GM13977 (cell line): ENCODE results near the gene CREB5.

ENCODE experiments used
- DNase-seq: peaks from one replicate; pipeline ENCODE4 v3.0.0; 2012; ENCODE audit warnings: low spot score
- in situ Hi-C: fragments of 300-500 bp; cut with MboI; formaldehyde crosslinking; loops from one replicate; pipeline ENCODE4 v1.12.0; 2022; ENCODE audit warnings: low sequenced_read_pairs, low pct_unique_long_range_greater_than_20kb, mixed read lengths, inconsistent platforms; ENCODE audit not compliant: unreplicated experiment
- TF ChIP-seq, protein P1 (sequence below): IDR thresholded peaks from 2 replicates; pipeline ENCODE4 v1.5.1; 2012; ENCODE audit warnings: mild to moderate bottlenecking, control low read depth; ENCODE audit not compliant: insufficient read depth; ENCODE audit errors: extremely low read depth, missing control alignments

The CREB5 gene

DNA sequence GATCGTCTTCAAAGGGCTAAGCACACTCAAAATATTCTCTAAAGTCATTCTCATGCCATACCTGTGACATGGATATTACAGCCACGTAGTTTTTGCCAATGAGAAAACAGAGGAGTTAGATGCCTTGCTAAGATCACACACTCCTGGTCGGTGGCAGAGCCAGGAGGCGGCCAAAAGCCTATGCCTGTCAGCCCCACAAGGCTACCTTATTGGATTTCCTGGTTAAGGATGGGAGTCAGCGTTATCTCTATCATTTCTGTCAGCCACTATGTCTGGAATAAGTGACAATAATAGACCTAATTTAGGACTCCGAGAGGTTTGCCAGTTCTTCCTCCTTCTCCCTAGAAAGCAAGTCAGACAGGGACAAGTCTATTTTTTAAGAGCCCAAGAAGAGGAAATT lies 295.0 kb downstream of the CREB5 start:
- DNase-seq: no peak
- in situ Hi-C loops: no loop called here
- TF ChIP-seq, protein P1, sequence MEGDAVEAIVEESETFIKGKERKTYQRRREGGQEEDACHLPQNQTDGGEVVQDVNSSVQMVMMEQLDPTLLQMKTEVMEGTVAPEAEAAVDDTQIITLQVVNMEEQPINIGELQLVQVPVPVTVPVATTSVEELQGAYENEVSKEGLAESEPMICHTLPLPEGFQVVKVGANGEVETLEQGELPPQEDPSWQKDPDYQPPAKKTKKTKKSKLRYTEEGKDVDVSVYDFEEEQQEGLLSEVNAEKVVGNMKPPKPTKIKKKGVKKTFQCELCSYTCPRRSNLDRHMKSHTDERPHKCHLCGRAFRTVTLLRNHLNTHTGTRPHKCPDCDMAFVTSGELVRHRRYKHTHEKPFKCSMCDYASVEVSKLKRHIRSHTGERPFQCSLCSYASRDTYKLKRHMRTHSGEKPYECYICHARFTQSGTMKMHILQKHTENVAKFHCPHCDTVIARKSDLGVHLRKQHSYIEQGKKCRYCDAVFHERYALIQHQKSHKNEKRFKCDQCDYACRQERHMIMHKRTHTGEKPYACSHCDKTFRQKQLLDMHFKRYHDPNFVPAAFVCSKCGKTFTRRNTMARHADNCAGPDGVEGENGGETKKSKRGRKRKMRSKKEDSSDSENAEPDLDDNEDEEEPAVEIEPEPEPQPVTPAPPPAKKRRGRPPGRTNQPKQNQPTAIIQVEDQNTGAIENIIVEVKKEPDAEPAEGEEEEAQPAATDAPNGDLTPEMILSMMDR: no peak

DNA sequence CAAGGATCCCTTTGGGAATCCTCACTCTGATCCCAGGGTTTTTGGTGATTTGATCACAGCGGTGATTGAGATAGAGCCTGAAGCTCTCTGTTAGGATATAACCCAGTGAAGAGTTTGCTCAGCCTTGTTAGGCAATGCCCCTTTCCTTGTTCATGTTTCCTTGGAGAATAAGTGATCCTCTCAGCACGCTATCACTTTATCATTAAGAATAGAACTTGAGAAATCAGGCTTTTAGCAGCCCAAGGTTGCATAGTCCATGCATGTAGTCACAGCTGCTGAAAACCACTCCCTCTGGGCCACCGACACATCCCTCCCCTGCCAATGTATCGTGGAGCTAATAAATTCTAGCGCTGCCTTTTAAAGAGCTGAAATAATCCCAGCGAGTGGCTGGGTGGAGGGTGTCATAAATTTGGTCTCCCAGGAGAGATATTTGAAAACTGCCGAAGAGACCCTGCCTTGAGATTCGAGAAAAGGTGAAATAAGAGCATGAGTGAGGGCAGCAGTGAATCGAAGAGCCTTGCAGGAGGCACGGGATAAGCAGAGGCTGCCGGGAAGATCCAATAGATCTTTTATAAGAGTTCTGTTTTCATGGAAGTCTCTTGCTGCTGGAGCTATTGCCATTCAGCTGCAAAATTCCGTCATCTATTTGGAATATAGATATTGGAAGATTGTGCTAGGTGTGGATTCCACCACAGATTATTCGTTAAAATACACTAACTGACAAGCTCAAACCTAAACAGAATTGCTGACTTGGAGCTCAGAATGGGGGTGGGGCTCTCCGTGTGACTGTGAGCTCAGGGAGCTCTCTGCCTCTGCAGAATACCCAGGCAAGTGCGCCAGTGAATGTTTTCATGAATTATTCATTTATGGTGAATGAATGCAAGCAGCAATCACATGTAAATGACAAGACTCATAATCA lies 296.0 kb downstream of the CREB5 start:
- DNase-seq: no peak
- in situ Hi-C loops: no loop called here
- TF ChIP-seq, protein P1: no peak

DNA sequence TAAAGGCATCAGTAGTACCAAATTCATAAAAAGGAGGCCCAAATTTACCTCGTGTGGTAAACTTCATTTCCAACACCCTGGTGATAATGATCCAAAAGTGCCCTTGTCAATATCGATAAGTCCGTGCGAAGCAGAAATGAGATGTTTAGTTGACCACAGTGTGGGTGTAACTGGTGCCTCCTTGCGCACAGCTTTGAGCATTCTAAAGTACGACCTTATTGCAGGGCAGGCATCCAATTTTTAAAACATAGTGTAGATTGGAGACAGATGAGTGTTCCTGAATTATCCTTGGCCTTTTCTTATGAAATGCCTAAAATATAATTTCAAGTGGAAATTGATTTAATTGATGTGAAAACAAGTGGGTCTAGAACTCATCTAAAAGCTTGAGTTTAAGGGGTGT lies 297.4 kb downstream of the CREB5 start:
- in situ Hi-C loops: no loop called here
- DNase-seq: no peak
- TF ChIP-seq, protein P1: no peak

DNA sequence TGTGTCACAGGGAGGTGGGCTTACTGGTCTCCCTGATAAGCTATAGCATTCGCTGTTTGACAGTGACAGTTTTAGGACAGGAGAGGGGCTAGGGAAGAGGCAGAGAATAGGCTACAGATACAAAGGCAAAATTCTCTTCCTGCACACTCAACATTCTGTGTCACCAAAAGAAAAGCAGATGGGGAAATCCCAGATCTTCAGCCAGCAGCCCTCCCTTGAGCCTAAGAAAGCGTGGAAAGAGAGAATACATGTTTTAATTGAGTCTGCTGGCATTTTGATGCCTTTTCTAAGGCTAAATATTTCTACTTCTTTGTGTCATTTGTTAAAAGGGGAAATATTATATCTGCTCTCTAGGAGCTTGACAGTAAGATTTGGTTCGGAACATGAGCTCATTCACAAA lies 298.8 kb downstream of the CREB5 start:
- no peak for DNase-seq
- TF ChIP-seq, protein P1: no peak
- in situ Hi-C loops: no loop called here

DNA sequence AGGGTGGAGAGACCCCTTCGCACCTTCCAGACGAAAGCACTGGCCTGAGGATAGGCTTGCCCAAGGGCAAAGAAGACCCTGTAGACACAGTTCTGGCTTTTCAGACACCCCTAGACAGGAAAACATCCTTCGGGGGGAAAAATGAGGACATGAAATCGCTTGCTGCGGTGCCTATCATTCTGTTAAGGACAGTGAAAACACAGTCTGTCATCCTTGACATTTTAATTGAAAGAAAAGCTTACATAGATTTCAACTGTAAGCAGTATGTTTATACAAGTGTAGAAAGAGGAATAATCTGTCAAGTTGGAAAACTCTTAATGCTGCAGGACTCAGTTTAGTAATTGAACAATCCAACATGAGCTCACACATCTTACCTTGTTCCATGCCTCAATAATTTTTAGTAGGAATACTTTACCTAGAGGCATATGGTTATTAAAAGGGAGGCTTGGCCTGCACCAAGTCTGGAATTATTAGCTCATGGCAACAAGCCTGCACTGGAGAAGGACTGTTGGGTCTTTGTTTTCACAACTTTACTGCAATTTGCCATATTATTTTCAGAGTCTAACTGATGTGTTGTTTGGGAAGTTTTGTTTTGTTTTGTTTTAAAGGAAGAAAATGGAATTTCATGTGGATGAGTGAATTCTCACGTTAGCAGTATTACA lies 302.3 kb downstream of the CREB5 start:
- TF ChIP-seq, protein P1: no peak

DNA sequence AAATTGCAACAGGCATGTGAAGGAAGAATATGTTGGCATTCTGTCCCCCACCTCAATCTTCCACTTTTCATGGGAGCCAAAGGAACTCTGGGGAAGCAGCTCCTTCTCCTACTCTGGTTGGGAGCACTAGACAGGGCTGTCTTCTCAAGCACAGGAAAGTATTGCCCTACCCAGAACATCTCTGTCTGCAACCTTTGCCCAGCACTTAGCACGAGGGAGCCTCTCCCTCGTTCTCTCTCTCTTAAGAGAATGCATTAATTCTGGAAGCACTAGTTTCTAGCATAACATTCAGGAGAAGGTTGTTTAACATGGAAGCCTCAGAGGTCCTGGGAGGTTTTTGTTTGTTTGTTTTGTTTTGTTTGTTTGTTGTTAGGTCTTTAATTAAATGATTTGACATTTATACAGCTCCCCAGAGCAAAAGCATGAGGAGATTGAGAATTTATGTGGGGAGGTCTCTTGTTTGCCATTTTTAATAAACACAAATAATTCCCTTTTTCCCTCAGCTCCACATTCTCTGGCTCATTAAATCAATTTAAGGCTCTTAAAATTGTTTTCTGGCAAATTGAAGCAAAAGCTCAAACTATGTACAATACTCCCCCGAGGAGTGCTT lies 305.2 kb downstream of the CREB5 start:
- DNase-seq: no peak
- in situ Hi-C loops: no loop called here
- TF ChIP-seq, protein P1: no peak

More for the DNA sequence above, 302.3 kb downstream of the CREB5 start:
- DNase-seq: no peak
- in situ Hi-C loops: no loop called here
